ENCODE results near the gene SLC17A7. TPM values are rescaled to one million over a fixed set of nuclear protein-coding genes. Genes with fewer than 3 reads are reported as not detected.

The SLC17A7 gene
- total RNA-seq, 2 donors from 2014 or later: 0.54 to 2.8 TPM

GRCh38 chr19:49413348-49413747 is 28.0 kb downstream of the SLC17A7 start:
- no peak for TF ChIP-seq CTCF (IDR thresholded peaks at IDR 0.05)
- Histone ChIP-seq H3K27me3 (replicated peaks; ENCODE audit: insufficient read depth) (no peaks in the 10 kb centered on the region), H3K4me1 (ENCODE audit: control insufficient read depth in 1 of 2, low read depth in 2 of 2) (no peaks in the 10 kb centered on the region), H3K27ac (no peak overlapping the region), H3K36me3 (no peaks in the 10 kb centered on the region), H3K9me3 (no peaks in the 10 kb centered on the region), H3K4me3 (no peak overlapping the region)
- DNase-seq (ENCODE audit: low spot score): no peak
- ATAC-seq (ENCODE audit: insufficient number of reproducible peaks, low FRiP score, low read depth): no peak

- ATAC-seq (ENCODE audit: insufficient number of reproducible peaks, low FRiP score, low read depth): no peak
- Histone ChIP-seq H3K4me1 (ENCODE audit: control insufficient read depth in 1 of 2, low read depth in 2 of 2) (no peaks in the 10 kb centered on the region), H3K27ac (no peak overlapping the region), H3K9me3 (no peaks in the 10 kb centered on the region), H3K27me3 (replicated peaks; ENCODE audit: insufficient read depth) (no peaks in the 10 kb centered on the region), H3K36me3 (no peaks in the 10 kb centered on the region), H3K4me3 (no peak overlapping the region)
- no peak for DNase-seq (ENCODE audit: low spot score)
- no peak for TF ChIP-seq CTCF (IDR thresholded peaks at IDR 0.05)
Observed at GRCh38 chr19:49411681-49412326, 29.5 kb downstream of the SLC17A7 start.

- no peak for DNase-seq (ENCODE audit: low spot score)
- Histone ChIP-seq H3K36me3 (no peaks in the 10 kb centered on the region), H3K27ac (no peak overlapping the region), H3K9me3 (no peaks in the 10 kb centered on the region), H3K27me3 (replicated peaks; ENCODE audit: insufficient read depth) (no peaks in the 10 kb centered on the region), H3K4me3 (no peak overlapping the region), H3K4me1 (ENCODE audit: control insufficient read depth in 1 of 2, low read depth in 2 of 2) (no peaks in the 10 kb centered on the region)
- no peak for ATAC-seq (ENCODE audit: insufficient number of reproducible peaks, low FRiP score, low read depth)
- no peak for TF ChIP-seq CTCF (IDR thresholded peaks at IDR 0.05)
Observed at GRCh38 chr19:49409441-49410029, 31.8 kb downstream of the SLC17A7 start.

GRCh38 chr19:49408816-49409440 is 32.4 kb downstream of the SLC17A7 start:
- H3K4me3 ChIP-seq: no peak overlapping the region
- no peaks in the 10 kb centered on the region for H3K9me3 ChIP-seq
- no peaks in the 10 kb centered on the region for H3K4me1 ChIP-seq (ENCODE audit: control insufficient read depth in 1 of 2, low read depth in 2 of 2)
- H3K27me3 ChIP-seq (replicated peaks; ENCODE audit: insufficient read depth): no peaks in the 10 kb centered on the region
- H3K36me3 ChIP-seq: no peaks in the 10 kb centered on the region
- no peak for ATAC-seq (ENCODE audit: insufficient number of reproducible peaks, low FRiP score, low read depth)
- no peak overlapping the region for H3K27ac ChIP-seq
- no peak for DNase-seq (ENCODE audit: low spot score)
- TF ChIP-seq CTCF (IDR thresholded peaks at IDR 0.05): no peak

- no peaks in the 10 kb centered on the region for H3K27me3 ChIP-seq (replicated peaks; ENCODE audit: insufficient read depth)
Observed at GRCh38 chr19:49407482-49408015, 33.8 kb downstream of the SLC17A7 start.

More at GRCh38 chr19:49407482-49408015, 33.8 kb downstream of the SLC17A7 start:
- no peaks in the 10 kb centered on the region for H3K9me3 ChIP-seq
- ATAC-seq (ENCODE audit: insufficient number of reproducible peaks, low FRiP score, low read depth) (no peak), DNase-seq (ENCODE audit: low spot score) (no peak)
- no peak overlapping the region for H3K27ac ChIP-seq
- H3K4me1 ChIP-seq (ENCODE audit: control insufficient read depth in 1 of 2, low read depth in 2 of 2): no peaks in the 10 kb centered on the region
- no peak overlapping the region for H3K4me3 ChIP-seq
- no peak for TF ChIP-seq CTCF (IDR thresholded peaks at IDR 0.05)
- H3K36me3 ChIP-seq: no peaks in the 10 kb centered on the region
